HG02973 (cell line): ENCODE measurements around the gene ZNF564.
"Not testable (repeated sequence)": the region's sequence is repeated elsewhere in the genome, so short reads cannot be mapped to it uniquely, and the experiment has no call there.

Source experiments
- ATAC-seq: cut with Tn5 transposase; IDR thresholded peaks from one replicate; pipeline ENCODE4 v1.9.1; 2021; ENCODE audit warnings: moderate library complexity; ENCODE audit not compliant: unreplicated experiment

ZNF564 gene

GRCh38 chr19:12497032-12497431 lies 54.2 kb downstream of the ZNF564 start:
- no peak for ATAC-seq

GRCh38 chr19:12496480-12496879 lies 54.8 kb downstream of the ZNF564 start:
- ATAC-seq: no peak

- ATAC-seq: peak; percentile 95
These were observed 56.1 kb downstream of the ZNF564 start for GRCh38 chr19:12495002-12495802.

- ATAC-seq: no peak
These were observed 56.9 kb downstream of the ZNF564 start for GRCh38 chr19:12494260-12494860.

GRCh38 chr19:12486265-12486783 lies 65.0 kb downstream of the ZNF564 start:
- not testable (repeated sequence) for ATAC-seq

- ATAC-seq: no peak
These were observed 65.7 kb downstream of the ZNF564 start for GRCh38 chr19:12485571-12485970.

- ATAC-seq: no peak
These were observed 66.2 kb downstream of the ZNF564 start for GRCh38 chr19:12485052-12485416.

- ATAC-seq: peak; percentile 77
These were observed 66.8 kb downstream of the ZNF564 start, which contains the start of gene ZNF709 for GRCh38 chr19:12484371-12485051. Gene ZNF709, minus strand, starts transcription at chr19:12484816. Its CDS starts 159 bp downstream, at chr19:12484657.

- ATAC-seq: no peak
These were observed 67.3 kb downstream of the ZNF564 start for GRCh38 chr19:12484011-12484370.

GRCh38 chr19:12482509-12482886 lies 68.8 kb downstream of the ZNF564 start:
- no peak for ATAC-seq

- no peak for ATAC-seq
These were observed 69.3 kb downstream of the ZNF564 start for GRCh38 chr19:12481781-12482508.

GRCh38 chr19:12478234-12478941 lies 72.9 kb downstream of the ZNF564 start:
- ATAC-seq: no peak
